Measurements from ENCODE around the gene TMPRSS11E. TPM values are rescaled to one million over a fixed set of nuclear protein-coding genes. Genes with fewer than 3 reads are reported as not detected.
"Not testable (repeated sequence)": the region's sequence is repeated elsewhere in the genome, so short reads cannot be mapped to it uniquely, and the experiment has no call there.

Gene TMPRSS11E
- total and polyA plus RNA-seq, 10 of the 15 experiments (the other 5 are each of a cell fraction or from before 2014, with no cell fraction given), result not detected

- TF ChIP-seq REST (IDR thresholded peaks at IDR 0.05; ENCODE audit: low read depth, low read length), result no peak
- no peak for TF ChIP-seq JUND (IDR thresholded peaks at IDR 0.05; ENCODE audit: low read depth, low read length)
- no peak for TF ChIP-seq WRNIP1 (IDR thresholded peaks at IDR 0.05; ENCODE audit: borderline replicate concordance, low read depth, low read length)
- TF ChIP-seq SREBF1 (IDR thresholded peaks at IDR 0.05; ENCODE audit: low read length), result no peak
These were observed 43.1 kb upstream of the TMPRSS11E start (continued) for GRCh38 chr4:68404153-68404552.

- in situ Hi-C loops (cut with MboI); intact Hi-C loops (cut with micrococcal nuclease; ENCODE audit: unreplicated experiment); H3K9ac ChIP-seq (ENCODE audit: control insufficient read depth, insufficient read depth, low read length); DNase-seq (ENCODE audit: low read depth, low spot score); H3K4me3 ChIP-seq; SMC1A ChIA-PET (ENCODE audit: uncharacterized antibody, unreplicated experiment); H3K79me2 ChIP-seq (ENCODE audit: control insufficient read depth, insufficient read depth, low read length); BruUV-seq (replicated peaks); H4K20me1 ChIP-seq (ENCODE audit: control insufficient read depth, insufficient read depth); H3K4me1 ChIP-seq (ENCODE audit: control insufficient read depth, insufficient read depth, low read length); ATAC-seq; RAD21 ChIA-PET (ENCODE audit: unreplicated experiment); H3K4me2 ChIP-seq (ENCODE audit: control insufficient read depth, insufficient read depth); H2AFZ ChIP-seq (ENCODE audit: control insufficient read depth, low read depth, low read length); FAIRE-seq; H3K9me3 ChIP-seq (replicated peaks; ENCODE audit: control insufficient read depth, insufficient read depth, low read length); POLR2A ChIA-PET; H3K27me3 ChIP-seq (replicated peaks in 1 of 2; ENCODE audit: control insufficient read depth in 2 of 2, insufficient read depth in 2 of 2, low read length in 1 of 2); H3K36me3 ChIP-seq (ENCODE audit: control insufficient read depth in 2 of 2, insufficient read depth in 2 of 2, low read length in 1 of 2); H3K27ac ChIP-seq (ENCODE audit: control insufficient read depth, insufficient read depth): not testable (repeated sequence)
- CTCF ChIA-PET, result interaction anchor here (1.2 kb wide), 1 partner anchor 134 kb away, joined by 4 read pairs; no protein-coding TSS in a partner anchor
- 66% methylated on average over 12 of the region's 13 CpGs for WGBS (ENCODE audit: insufficient coverage, insufficient replicate concordance, low lambda C conversion rate, missing lambda C conversion rate)
These were observed 41.4 kb upstream of the TMPRSS11E start for GRCh38 chr4:68405718-68406478.
